Stimulated activated CD8-positive, alpha-beta memory T cell treated with anti-CD3 and anti-CD28 coated beads, Interleukin-15, amount 100 ng/mL, for 24 hours (primary cell): Measurements from ENCODE around the gene DEPP1.

Experiments
- DNase-seq: peaks from one replicate; pipeline ENCODE4 v3.0.0-alpha.2; 2020; ENCODE audit warnings: low read depth

Gene DEPP1

GRCh38 chr10:44979281-44980191 is 927 bp upstream of the DEPP1 start:
- DNase-seq: no peak

DNA sequence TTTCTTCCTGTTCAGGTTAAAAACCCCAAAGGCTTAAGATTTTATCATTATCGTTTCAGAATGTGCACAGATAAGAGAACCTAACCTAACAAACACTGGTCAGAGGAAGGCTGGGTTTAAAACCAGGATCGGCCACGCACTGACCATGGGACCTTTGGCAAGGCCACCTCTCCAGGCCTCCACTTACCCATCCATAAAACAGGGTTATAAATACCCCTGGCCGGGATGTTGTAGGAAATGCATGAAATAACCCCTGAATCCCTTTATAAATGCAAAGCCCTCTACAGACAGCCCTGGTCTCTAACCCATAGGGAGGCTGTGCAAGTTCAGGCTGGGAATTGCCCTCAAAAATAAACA is 418 bp downstream of the DEPP1 start:
- DNase-seq: no peak

DNA sequence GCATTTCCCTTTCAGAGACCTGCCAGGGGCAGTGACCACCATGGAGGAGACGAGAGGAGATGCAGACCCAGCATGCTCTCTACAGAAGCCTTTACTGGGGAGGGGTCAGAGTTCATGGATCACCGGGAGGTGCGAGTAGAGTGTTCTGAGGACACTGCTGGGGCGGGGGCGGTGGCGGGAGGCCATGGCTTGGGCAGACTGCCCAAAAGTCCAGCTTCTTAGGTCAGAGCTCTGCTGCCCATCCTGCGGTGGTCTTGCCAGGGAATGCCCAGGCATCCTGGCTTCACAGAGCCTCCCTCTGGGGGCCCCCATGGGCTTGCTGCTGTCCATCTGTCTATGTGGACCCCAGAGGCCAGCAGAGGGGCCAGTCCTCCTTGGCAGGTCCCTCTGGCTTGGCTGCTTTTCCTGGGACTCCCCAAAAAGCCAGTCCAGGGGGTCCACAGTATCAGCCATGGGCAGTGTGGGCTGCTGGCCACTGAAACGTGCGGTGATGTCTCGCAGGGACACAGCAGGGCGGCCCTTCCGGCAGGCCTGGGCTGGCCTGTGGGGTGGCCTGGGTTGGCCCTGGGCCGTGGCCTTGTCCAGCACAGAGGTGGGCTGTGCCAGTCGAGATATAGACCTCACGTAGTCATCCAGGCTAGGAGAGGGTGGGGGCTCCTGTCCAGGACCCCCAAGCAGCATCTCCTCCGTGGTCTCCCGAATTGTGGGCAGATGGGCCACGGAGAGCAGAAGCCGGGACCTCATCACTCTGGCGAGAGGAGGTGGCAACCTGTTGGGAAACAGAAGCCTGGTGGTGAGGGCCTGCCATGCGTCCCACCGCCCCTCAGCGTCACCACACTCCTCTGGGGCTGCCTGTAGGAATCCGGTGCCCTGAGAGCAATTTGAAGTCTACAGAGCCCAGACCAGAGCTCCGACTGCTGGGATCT is 1.1 kb downstream of the DEPP1 start:
- no peak for DNase-seq

GRCh38 chr10:44976352-44977198 is 2.0 kb downstream of the DEPP1 start:
- no peak for DNase-seq

- DNase-seq: no peak
These were observed 2.9 kb downstream of the DEPP1 start for GRCh38 chr10:44975431-44976331.

- peak; percentile 57 for DNase-seq
These were observed 3.8 kb downstream of the DEPP1 start for GRCh38 chr10:44974628-44975430.

- no peak for DNase-seq
These were observed 4.5 kb downstream of the DEPP1 start for GRCh38 chr10:44974082-44974627.

DNA sequence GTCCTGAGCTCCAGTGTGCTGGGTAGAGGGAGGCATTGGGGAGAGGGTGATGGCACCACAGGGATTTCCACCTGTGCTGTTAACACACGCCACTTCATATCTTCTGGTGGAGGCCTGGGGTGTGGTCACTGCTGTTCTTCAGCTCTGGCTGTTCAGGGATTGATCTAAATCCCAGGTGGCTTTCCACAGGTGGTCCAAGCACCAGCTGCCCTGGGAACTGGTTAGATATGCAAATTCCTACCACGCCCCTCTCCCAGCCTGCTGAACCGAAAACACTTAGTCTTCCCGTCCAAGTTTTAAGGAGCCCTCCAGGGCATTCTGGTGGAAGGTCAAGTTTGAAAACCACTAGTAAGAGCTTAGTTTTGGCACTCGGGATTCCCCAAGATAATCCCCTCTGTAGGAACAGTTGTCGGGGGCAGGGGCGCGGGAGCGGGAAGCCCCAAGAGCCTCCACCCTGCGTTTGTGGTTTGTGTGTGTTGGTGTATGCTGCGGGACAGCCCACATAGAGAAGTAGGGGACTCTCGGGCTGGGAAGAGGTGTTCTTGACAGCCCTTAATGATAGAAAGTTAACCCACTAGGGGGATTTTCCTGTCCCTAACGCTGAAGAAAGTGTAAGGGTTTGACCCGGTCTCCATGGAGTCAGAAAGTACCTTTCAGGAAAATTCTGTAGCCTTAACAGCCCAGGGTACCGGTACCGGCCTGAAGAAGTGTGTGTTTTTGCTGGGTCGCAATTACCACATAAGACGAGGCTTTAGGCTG is 5.1 kb downstream of the DEPP1 start:
- DNase-seq: no peak

- DNase-seq: no peak
These were observed 5.7 kb downstream of the DEPP1 start for GRCh38 chr10:44972874-44973306.

DNA sequence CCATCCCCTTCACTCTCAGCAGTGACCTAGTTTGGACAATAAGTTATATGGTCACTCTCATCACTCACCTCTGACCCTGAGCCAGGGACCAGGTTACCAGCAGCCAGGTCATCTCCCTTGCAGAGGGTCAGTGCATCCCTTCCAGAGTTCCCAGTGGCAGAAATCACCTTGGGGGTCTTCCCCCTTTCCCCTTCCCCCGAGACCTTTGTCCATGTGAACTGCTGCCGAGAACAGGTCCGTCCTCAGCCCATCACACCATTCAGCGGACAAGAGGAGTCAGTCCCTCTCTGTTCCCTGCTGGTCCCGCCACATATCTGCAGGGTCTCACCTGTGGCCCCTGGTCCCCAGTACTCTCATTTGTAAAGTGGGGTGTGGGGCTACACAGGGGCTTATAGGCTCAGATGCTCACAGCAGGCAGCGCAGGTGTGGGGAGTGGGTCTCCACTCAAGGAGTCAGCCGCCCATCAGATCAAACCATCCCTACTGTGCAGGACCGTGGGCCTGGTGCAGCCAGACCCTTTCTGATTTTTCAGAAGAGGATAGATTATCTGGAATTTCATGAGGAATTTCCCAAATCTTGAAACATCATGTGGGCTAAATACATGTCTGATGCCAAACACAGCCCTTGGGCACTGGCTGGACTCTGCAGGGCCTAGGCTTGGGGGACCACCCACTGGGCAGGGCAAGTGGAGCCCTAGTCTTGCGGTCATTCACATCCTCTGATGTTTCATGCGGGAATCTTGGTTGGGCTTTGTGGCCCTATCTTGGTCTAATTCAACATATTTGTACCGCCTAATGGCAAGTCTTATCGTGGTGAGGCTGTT is 6.5 kb downstream of the DEPP1 start:
- no peak for DNase-seq

- DNase-seq: no peak
These were observed 7.2 kb downstream of the DEPP1 start for GRCh38 chr10:44971434-44971833.

DNA sequence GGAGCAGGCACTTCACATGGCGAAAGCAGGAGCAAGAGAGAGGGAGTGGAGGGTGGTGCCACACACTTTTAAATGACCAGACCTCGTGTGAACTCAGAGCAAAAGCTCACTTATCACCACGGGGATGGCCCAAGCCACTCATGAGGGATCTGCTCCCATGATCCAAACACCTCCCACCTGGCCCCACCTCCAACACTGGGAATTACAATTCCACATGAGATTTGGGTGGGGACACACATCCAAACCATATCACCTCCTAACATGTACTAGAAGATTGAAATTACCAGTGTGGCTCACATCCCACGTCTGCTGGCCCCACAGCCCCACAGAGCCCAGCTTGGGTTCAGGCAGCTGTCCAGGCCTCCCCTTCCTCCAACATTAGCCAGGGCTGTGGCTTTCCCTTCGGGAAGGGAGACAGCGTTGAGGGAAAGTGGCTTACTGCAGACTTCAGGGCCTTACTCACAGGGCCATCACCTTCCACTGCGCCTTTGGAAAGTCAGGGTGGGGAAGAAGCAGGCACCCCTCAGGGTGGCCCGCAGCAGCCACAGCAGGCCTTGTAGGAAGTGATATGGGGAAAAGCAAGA is 7.7 kb downstream of the DEPP1 start:
- no peak for DNase-seq

GRCh38 chr10:44969854-44970253 is 8.8 kb downstream of the DEPP1 start:
- no peak for DNase-seq

DNA sequence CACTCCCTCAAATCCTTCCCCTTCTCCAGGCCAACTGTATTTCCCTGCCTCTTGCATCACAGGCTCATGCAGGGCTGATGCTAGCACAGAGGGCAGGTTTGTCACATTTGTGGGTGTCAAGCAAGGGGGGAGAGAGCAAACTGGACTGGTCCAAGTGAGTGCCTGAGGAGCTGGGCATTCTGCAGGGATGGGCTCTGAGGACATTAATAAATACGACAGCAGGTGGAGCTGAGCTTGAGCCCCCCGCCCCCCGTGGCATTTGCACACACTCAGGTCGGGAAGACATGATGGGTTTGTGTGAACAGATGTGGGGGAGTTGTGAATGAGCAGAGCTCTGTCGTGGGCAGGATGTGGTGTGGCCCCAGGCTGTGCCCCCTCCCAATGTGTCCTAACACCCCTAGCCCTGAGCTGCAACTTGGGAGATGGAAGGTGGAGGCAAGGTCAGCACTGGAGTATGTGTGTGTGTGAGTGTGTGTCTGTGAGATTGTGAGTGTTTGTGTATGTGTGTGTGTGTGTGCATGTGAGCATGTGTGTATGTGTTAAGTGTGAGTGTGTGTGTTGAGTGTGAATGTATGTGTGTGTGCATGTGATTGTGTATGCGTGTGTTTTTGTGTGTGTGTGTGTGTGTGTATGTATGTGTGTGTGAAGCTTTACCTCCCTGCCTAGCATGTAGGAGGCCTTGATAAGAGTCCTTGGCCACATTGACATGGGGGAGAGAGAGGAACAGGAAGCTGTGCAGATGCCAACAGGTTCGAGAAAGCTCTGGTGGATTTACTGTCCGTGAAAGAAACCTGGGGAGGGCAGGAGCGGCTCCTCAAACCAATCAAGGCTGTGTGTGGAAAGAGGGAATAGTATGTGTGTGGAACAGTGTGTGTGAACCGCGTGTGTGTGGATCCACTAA is 9.9 kb downstream of the DEPP1 start:
- no peak for DNase-seq

GRCh38 chr10:44968091-44968490 is 10.5 kb downstream of the DEPP1 start:
- DNase-seq: no peak

- no peak for DNase-seq
These were observed 11.0 kb downstream of the DEPP1 start for GRCh38 chr10:44967616-44968015.
